Measurements from ENCODE around the gene AK4. TPM values are rescaled to one million over a fixed set of nuclear protein-coding genes. Genes with fewer than 3 reads are reported as not detected.

The AK4 gene
- total RNA-seq, 1 experiment from 2014 or later: 5.5 TPM

DNA sequence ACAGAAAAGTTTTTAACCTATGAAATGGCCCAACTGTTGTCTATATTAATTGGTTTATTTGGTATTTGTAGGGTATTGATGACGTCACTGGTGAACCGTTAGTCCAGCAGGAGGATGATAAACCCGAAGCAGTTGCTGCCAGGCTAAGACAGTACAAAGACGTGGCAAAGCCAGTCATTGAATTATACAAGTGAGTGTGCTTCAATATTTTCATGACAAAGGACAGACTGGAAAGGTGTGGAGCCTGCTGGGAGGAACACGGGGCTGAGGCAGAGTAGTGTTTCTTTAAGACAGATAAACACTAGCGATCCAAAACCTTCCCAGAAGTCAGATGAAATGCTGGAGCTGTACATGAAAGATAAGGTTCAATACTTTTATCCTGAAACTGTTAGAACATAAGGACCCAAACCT is 76.7 kb downstream of the AK4 start:
- POLR2A ChIA-PET (ENCODE audit: low non-redundant PET): no interaction called here

DNA sequence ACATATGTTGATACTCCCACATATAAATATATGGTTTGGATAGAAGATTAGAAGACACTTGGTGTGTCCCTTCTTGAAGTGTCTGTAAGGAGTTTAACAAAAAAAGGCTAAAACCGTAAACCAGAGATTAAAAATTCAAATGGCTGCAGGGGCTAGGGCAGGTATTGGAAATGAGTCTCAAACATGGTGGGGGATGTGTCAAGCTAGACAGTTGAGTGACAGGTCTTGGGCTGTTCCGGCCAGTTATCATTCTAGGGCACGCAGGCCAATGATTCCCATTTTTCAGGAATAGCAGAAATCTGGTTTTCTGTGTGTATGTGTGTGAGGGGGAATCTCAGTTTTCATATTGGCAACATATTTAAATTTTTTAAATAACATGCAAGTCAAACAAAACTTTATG is 77.2 kb downstream of the AK4 start:
- Histone ChIP-seq H3K36me3 (ENCODE audit: insufficient read depth, low read length, poor library complexity, severe bottlenecking) (no peaks in the 10 kb centered on the region), H3K27me3 (replicated peaks; ENCODE audit: insufficient read depth, low read depth, low read length, poor library complexity) (no peaks in the 10 kb centered on the region), H3K4me3 (ENCODE audit: low read depth, low read length, poor library complexity, severe bottlenecking) (no peak overlapping the region), H3K4me1 (ENCODE audit: insufficient read depth, low read length, poor library complexity, severe bottlenecking) (no peaks in the 10 kb centered on the region), H3K9me3 (ENCODE audit: low read depth, low read length, poor library complexity, severe bottlenecking) (no peaks in the 10 kb centered on the region), H3K27ac (ENCODE audit: low read depth, low read length, poor library complexity, severe bottlenecking) (no peak overlapping the region)
- intact Hi-C loops (cut with micrococcal nuclease; ENCODE audit: unreplicated experiment): no loop called here
- no TSS peak for BruUV-seq (replicated peaks)
- ChIA-PET CTCF (no interaction called here), POLR2A (ENCODE audit: low non-redundant PET) (no interaction called here)
- TF ChIP-seq, protein P1, sequence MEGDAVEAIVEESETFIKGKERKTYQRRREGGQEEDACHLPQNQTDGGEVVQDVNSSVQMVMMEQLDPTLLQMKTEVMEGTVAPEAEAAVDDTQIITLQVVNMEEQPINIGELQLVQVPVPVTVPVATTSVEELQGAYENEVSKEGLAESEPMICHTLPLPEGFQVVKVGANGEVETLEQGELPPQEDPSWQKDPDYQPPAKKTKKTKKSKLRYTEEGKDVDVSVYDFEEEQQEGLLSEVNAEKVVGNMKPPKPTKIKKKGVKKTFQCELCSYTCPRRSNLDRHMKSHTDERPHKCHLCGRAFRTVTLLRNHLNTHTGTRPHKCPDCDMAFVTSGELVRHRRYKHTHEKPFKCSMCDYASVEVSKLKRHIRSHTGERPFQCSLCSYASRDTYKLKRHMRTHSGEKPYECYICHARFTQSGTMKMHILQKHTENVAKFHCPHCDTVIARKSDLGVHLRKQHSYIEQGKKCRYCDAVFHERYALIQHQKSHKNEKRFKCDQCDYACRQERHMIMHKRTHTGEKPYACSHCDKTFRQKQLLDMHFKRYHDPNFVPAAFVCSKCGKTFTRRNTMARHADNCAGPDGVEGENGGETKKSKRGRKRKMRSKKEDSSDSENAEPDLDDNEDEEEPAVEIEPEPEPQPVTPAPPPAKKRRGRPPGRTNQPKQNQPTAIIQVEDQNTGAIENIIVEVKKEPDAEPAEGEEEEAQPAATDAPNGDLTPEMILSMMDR (conservative IDR thresholded peaks at IDR 0.05; ENCODE audit: low read depth, low read length): no peak
- TF ChIP-seq EZH2 (IDR thresholded peaks at IDR 0.05; ENCODE audit: borderline replicate concordance, low read depth, low read length, poor library complexity, severe bottlenecking): no peak
- no peak for DNase-seq (ENCODE audit: low spot score)

More for the DNA sequence above, 76.7 kb downstream of the AK4 start:
- H3K9me3 ChIP-seq (ENCODE audit: low read depth, low read length, poor library complexity, severe bottlenecking): no peaks in the 10 kb centered on the region
- no peaks in the 10 kb centered on the region for H3K36me3 ChIP-seq (ENCODE audit: insufficient read depth, low read length, poor library complexity, severe bottlenecking)
- H3K27ac ChIP-seq (ENCODE audit: low read depth, low read length, poor library complexity, severe bottlenecking): no peak overlapping the region
- H3K27me3 ChIP-seq (replicated peaks; ENCODE audit: insufficient read depth, low read depth, low read length, poor library complexity): no peaks in the 10 kb centered on the region
- intact Hi-C loops (cut with micrococcal nuclease; ENCODE audit: unreplicated experiment): no loop called here
- CTCF ChIA-PET: no interaction called here
- H3K4me1 ChIP-seq (ENCODE audit: insufficient read depth, low read length, poor library complexity, severe bottlenecking): no peaks in the 10 kb centered on the region
- BruUV-seq (replicated peaks): no TSS peak
- TF ChIP-seq EZH2 (IDR thresholded peaks at IDR 0.05; ENCODE audit: borderline replicate concordance, low read depth, low read length, poor library complexity, severe bottlenecking): no peak
- TF ChIP-seq, protein P1 (conservative IDR thresholded peaks at IDR 0.05; ENCODE audit: low read depth, low read length): no peak
- no peak for DNase-seq (ENCODE audit: low spot score)
- no peak overlapping the region for H3K4me3 ChIP-seq (ENCODE audit: low read depth, low read length, poor library complexity, severe bottlenecking)

DNA sequence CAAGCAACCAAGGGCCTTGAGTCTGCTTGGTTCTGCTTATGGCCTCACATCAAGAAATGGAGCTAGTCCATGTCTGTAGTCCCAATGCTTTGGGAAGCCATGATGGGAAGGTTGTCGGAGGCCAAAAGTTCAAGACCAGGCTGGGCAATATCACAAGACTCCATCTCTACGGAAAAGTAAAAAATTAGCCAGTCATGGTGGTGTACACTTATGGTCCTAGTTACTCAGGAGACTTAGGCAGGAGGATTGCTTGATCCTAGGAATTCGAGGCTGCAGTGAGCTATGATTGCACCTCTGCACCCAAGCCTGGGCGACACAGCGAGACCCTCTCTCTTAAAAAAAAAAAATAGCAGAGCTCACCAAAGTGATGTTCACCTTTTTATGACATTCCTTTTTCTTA is 81.2 kb downstream of the AK4 start:
- intact Hi-C loops (cut with micrococcal nuclease; ENCODE audit: unreplicated experiment): no loop called here
- no TSS peak for BruUV-seq (replicated peaks)
- Histone ChIP-seq H3K9me3 (ENCODE audit: low read depth, low read length, poor library complexity, severe bottlenecking) (no peaks in the 10 kb centered on the region), H3K4me3 (ENCODE audit: low read depth, low read length, poor library complexity, severe bottlenecking) (no peak overlapping the region), H3K36me3 (ENCODE audit: insufficient read depth, low read length, poor library complexity, severe bottlenecking) (no peaks in the 10 kb centered on the region), H3K27ac (ENCODE audit: low read depth, low read length, poor library complexity, severe bottlenecking) (no peak overlapping the region), H3K4me1 (ENCODE audit: insufficient read depth, low read length, poor library complexity, severe bottlenecking) (no peaks in the 10 kb centered on the region), H3K27me3 (replicated peaks; ENCODE audit: insufficient read depth, low read depth, low read length, poor library complexity) (no peaks in the 10 kb centered on the region)
- ChIA-PET CTCF (no interaction called here), POLR2A (ENCODE audit: low non-redundant PET) (interaction anchor here (0.6 kb wide), 1 partner anchor 1091 kb away, joined by 3 read pairs; no protein-coding TSS in a partner anchor)
- TF ChIP-seq EZH2 (IDR thresholded peaks at IDR 0.05; ENCODE audit: borderline replicate concordance, low read depth, low read length, poor library complexity, severe bottlenecking): no peak
- TF ChIP-seq, protein P1 (conservative IDR thresholded peaks at IDR 0.05; ENCODE audit: low read depth, low read length): no peak
- DNase-seq (ENCODE audit: low spot score): no peak
